GM23248 (cell line): ENCODE results near the gene SUSD3. TPM values are rescaled to one million over a fixed set of nuclear protein-coding genes. Genes with fewer than 3 reads are reported as not detected.

Experiments
- DNase-seq: peaks from one replicate; pipeline ENCODE4 v3.0.0-alpha.2; 2015
- H2AFZ ChIP-seq: fragments of 200-600 bp; sonication (generic); 2 replicates; pipeline ENCODE4 v1.6.1; 2016; ENCODE audit warnings: antibody characterized with exemption
- H3F3A ChIP-seq: fragments of 200-600 bp; sonication (generic); 2 replicates; pipeline ENCODE4 v1.6.1; 2016; ENCODE audit warnings: mild to moderate bottlenecking, antibody characterized with exemption, mixed run types; ENCODE audit not compliant: insufficient read depth
- H3K27ac ChIP-seq: fragments of 200-600 bp; sonication (generic); 2 replicates; pipeline ENCODE4 v1.5.1; 2016; ENCODE audit warnings: mild to moderate bottlenecking
- H3K27me3 ChIP-seq: fragments of 200-600 bp; sonication (generic); replicated peaks from 2 replicates; pipeline ENCODE4 v1.6.1; 2016; ENCODE audit warnings: mild to moderate bottlenecking; ENCODE audit not compliant: insufficient read depth
- H3K36me3 ChIP-seq: fragments of 200-600 bp; sonication (generic); 2 replicates; pipeline ENCODE4 v1.6.1; 2016; ENCODE audit warnings: low read depth, mild to moderate bottlenecking
- H3K4me1 ChIP-seq: fragments of 200-600 bp; sonication (generic); 2 replicates; pipeline ENCODE4 v1.6.1; 2016; ENCODE audit warnings: mild to moderate bottlenecking; ENCODE audit not compliant: insufficient read depth
- H3K4me2 ChIP-seq: fragments of 200-600 bp; sonication (generic); one replicate; pipeline ENCODE4 v1.6.1; 2016; ENCODE audit warnings: mild to moderate bottlenecking; ENCODE audit not compliant: unreplicated experiment
- H3K4me3 ChIP-seq: fragments of 200-600 bp; sonication (generic); 2 replicates; pipeline ENCODE4 v1.5.1; 2016; ENCODE audit warnings: mild to moderate bottlenecking
- H3K79me2 ChIP-seq: fragments of 200-600 bp; sonication (generic); 2 replicates; pipeline ENCODE4 v1.6.1; 2016; ENCODE audit warnings: mild to moderate bottlenecking; ENCODE audit not compliant: insufficient read depth
- H3K9ac ChIP-seq: fragments of 200-600 bp; sonication (generic); 2 replicates; pipeline ENCODE4 v1.6.1; 2016; ENCODE audit warnings: mild to moderate bottlenecking
- H3K9me2 ChIP-seq: fragments of 200-600 bp; sonication (generic); 2 replicates; pipeline ENCODE4 v1.6.1; 2016; ENCODE audit warnings: mixed run types, mild to moderate bottlenecking, moderate library complexity; ENCODE audit not compliant: insufficient read depth
- H3K9me3 ChIP-seq: fragments of 200-600 bp; sonication (generic); one replicate; pipeline ENCODE4 v1.6.1; 2017; ENCODE audit warnings: low read depth
- H4K20me1 ChIP-seq: fragments of 200-600 bp; sonication (generic); 2 replicates; pipeline ENCODE4 v1.6.0; 2016; ENCODE audit not compliant: insufficient read depth
- EZH2 ChIP-seq: fragments of 200-600 bp; sonication (generic); IDR thresholded peaks from 2 replicates; pipeline ENCODE4 v1.6.1; 2018; ENCODE audit warnings: antibody characterized with exemption, mild to moderate bottlenecking; ENCODE audit not compliant: insufficient read depth, poor library complexity, severe bottlenecking
- EZH2phosphoT487 ChIP-seq: fragments of 200-600 bp; sonication (generic); IDR thresholded peaks from 2 replicates; pipeline ENCODE4 v1.6.1; 2018; ENCODE audit warnings: antibody characterized with exemption, moderate library complexity, mild to moderate bottlenecking, low read depth; ENCODE audit not compliant: insufficient read depth
- WGBS, 2 experiments: methylation state at CpG; one replicate each; pipeline ENCODE4 v1.1.6; 2015 to 2017; ENCODE audit warnings: low lambda C conversion rate in 2 of 2, low coverage in 1 of 2; ENCODE audit errors: missing lambda C conversion rate in 2 of 2; 5-methylcytosine and 5-hydroxymethylcytosine counted together
- in situ Hi-C: fragments of 300-500 bp; cut with MboI; formaldehyde crosslinking; loops from 2 replicates; pipeline ENCODE4 v1.15.0; 2020
- polyA plus RNA-seq: library from polyadenylated mRNA; unstranded; fragments of >200 nt; fragmentation: Nextera tagmentation; extraction: Ambion mirVana; gene quantifications from 2 replicates; pipeline ENCODE4 v1.2.1, GENCODE V29; 2016
- total RNA-seq: library from RNA; depleted of rRNA; stranded (reverse); fragments of >200 nt; shearing (Covaris generic); gene quantifications from 2 replicates; pipeline ENCODE4 v1.2.3, GENCODE V29; 2014

The SUSD3 gene
- total and polyA plus RNA-seq, 2 experiments from 2014 or later: 0.43 TPM; not detected in 1

GRCh38 chr9:93108291-93109041, 50.0 kb downstream of the SUSD3 start:
- Histone ChIP-seq H3K27ac (no peak overlapping the region), H3K9ac (no peak overlapping the region), H2AFZ (no peak overlapping the region), H3K79me2 (peaks cover 55% of the 10 kb centered on the region), H3K27me3 (no peaks in the 10 kb centered on the region), H3K4me3 (no peak overlapping the region), H3K9me2 (no peaks in the 10 kb centered on the region), H3F3A (no peaks in the 10 kb centered on the region), H3K36me3 (no peaks in the 10 kb centered on the region), H3K9me3 (no peaks in the 10 kb centered on the region), H3K4me2 (no peak overlapping the region), H4K20me1 (no peaks in the 10 kb centered on the region; the same call in 1 of the 2 replicates), H3K4me1 (no peaks in the 10 kb centered on the region)
- TF ChIP-seq EZH2 (no peak), EZH2phosphoT487 (no peak)
- no peak for DNase-seq
- in situ Hi-C loops: no loop called here
- WGBS, 2 experiments: 89 to 93% methylated on average over 9 to 11 of the region's 15 CpGs

- WGBS, 2 experiments: 92 to 95% methylated on average over 14 of the region's 14 CpGs
- in situ Hi-C loops: no loop called here
- no peak overlapping the region for H3K4me3 ChIP-seq
- H2AFZ ChIP-seq: no peak overlapping the region
- no peak overlapping the region for H3K9ac ChIP-seq
- H3K36me3 ChIP-seq: no peaks in the 10 kb centered on the region
- no peaks in the 10 kb centered on the region for H3K9me2 ChIP-seq
- no peak for DNase-seq
- no peaks in the 10 kb centered on the region for H3K4me1 ChIP-seq
- H3K4me2 ChIP-seq: no peak overlapping the region
- TF ChIP-seq EZH2: no peak
- no peak for TF ChIP-seq EZH2phosphoT487
- H3K79me2 ChIP-seq: peaks cover 36% of the 10 kb centered on the region
- no peaks in the 10 kb centered on the region; the same call in 1 of the 2 replicates for H4K20me1 ChIP-seq
- H3K27ac ChIP-seq: no peak overlapping the region
- H3K27me3 ChIP-seq: no peaks in the 10 kb centered on the region
- no peaks in the 10 kb centered on the region for H3F3A ChIP-seq
- H3K9me3 ChIP-seq: no peaks in the 10 kb centered on the region
Measured at GRCh38 chr9:93110311-93110855, 51.9 kb downstream of the SUSD3 start.

- no peaks in the 10 kb centered on the region for H3K36me3 ChIP-seq
- no peaks in the 10 kb centered on the region for H3K9me3 ChIP-seq
- in situ Hi-C loops: no loop called here
- no peaks in the 10 kb centered on the region for H3K27me3 ChIP-seq
- no peaks in the 10 kb centered on the region for H3K9me2 ChIP-seq
- DNase-seq: no peak
- no peak overlapping the region for H2AFZ ChIP-seq
- H3K4me2 ChIP-seq: no peak overlapping the region
- peaks cover 30% of the 10 kb centered on the region for H3K79me2 ChIP-seq
- no peak overlapping the region for H3K4me3 ChIP-seq
- 88% methylated on average over 11 of the region's 11 CpGs for WGBS, 2 experiments
- TF ChIP-seq EZH2phosphoT487: no peak
- no peak for TF ChIP-seq EZH2
- H3F3A ChIP-seq: no peaks in the 10 kb centered on the region
- no peak overlapping the region for H3K27ac ChIP-seq
- no peaks in the 10 kb centered on the region for H3K4me1 ChIP-seq
- H3K9ac ChIP-seq: no peak overlapping the region
- H4K20me1 ChIP-seq: no peaks in the 10 kb centered on the region; the same call in 1 of the 2 replicates
Measured at GRCh38 chr9:93111001-93111370, 52.5 kb downstream of the SUSD3 start.

GRCh38 chr9:93111371-93112115, 53.0 kb downstream of the SUSD3 start:
- H3K36me3 ChIP-seq: no peaks in the 10 kb centered on the region
- H3K4me2 ChIP-seq: no peak overlapping the region
- TF ChIP-seq EZH2phosphoT487: no peak
- TF ChIP-seq EZH2: no peak
- H3K9ac ChIP-seq: no peak overlapping the region
- H3K79me2 ChIP-seq: peaks cover 24% of the 10 kb centered on the region
- H3K9me3 ChIP-seq: no peaks in the 10 kb centered on the region
- no peak for DNase-seq
- H3K27ac ChIP-seq: no peak overlapping the region
- peaks cover 4% of the 10 kb centered on the region; the same call in 1 of the 2 replicates for H3K4me1 ChIP-seq
- WGBS, 2 experiments: 80 to 86% methylated on average over 14 to 17 of the region's 18 CpGs
- no peak overlapping the region for H3K4me3 ChIP-seq
- H4K20me1 ChIP-seq: no peaks in the 10 kb centered on the region
- in situ Hi-C loops: no loop called here
- no peaks in the 10 kb centered on the region for H3F3A ChIP-seq
- no peak overlapping the region for H2AFZ ChIP-seq
- H3K9me2 ChIP-seq: no peaks in the 10 kb centered on the region
- H3K27me3 ChIP-seq: no peaks in the 10 kb centered on the region
